ENCODE measurements around the gene P4HB. TPM values are rescaled to one million over a fixed set of nuclear protein-coding genes. Genes with fewer than 3 reads are reported as not detected.

Gene P4HB
- total and polyA plus RNA-seq, 5 donors from 2014 or later: 186 to 231 (median 213) TPM

DNA sequence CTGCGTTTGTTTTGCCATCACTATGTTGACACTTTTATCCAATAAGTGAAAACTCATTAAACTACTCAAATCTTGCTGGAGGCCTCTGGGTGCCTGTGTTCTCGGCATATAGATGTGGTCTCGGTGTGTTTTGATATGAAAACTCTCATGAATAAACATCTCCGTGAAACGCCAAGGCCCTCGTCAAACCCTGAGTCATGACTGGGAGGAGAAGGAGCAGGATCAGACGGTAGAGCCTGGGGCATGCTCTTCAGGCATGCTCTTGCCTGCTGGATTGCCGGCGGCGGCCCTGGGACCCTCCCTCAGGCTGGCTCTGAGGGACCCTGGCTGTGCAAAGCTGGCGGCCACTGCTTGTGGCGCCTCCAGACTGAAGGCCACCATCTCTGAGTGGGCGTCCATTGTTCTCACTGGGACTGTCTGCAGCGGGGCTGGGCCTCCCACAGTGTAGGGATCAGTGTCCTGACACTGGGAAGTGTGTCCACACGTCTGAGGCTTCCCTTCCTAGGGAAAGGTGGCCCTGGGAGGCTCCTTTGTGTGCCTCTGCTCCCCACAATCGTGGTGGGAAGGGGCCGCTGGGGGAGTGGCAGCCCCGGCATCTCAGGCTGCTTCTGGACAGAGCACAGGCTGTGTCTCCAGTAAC, 40.0 kb upstream of the P4HB start:
- DNase-seq: no peak

DNA sequence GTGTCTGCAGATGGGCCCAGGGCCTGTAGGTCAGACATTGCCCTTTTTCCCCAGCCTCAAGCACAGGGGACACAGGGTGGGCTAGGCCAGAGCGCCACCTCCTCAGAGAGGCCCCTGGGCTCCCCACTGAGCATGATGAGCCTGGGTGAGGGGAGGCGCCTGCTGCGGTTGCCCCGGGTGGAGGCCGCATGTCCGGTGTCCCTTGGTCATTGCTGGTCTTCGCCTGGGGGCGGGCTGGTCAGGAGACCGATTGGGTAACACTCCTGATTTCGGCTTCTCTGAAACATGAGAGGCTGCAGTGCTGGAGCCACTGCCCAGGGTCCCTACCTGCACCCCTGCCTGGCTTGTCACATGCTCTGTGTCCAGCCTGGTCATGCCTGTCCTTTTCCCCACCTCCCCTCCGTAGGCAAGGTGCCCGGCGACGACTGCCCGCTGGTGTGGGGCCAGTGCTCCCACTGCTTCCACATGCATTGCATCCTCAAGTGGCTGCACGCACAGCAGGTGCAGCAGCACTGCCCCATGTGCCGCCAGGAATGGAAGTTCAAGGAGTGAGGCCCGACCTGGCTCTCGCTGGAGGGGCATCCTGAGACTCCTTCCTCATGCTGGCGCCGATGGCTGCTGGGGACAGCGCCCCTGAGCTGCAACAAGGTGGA, 39.3 kb upstream of the P4HB start:
- no peak overlapping the region for H3K4me3 ChIP-seq (ENCODE audit: low read depth, low read length)
- Mint-ChIP-seq H3K36me3 (peaks cover 21% of the 10 kb centered on the region), H3K9me3 (no peaks in the 10 kb centered on the region), H3K27ac (no peak overlapping the region), H3K4me3 (no peak overlapping the region), H3K27me3 (peaks cover 9% of the 10 kb centered on the region), H3K4me1 (peaks cover 0 to 10% (median 3%) of the 10 kb centered on the region in 4 donors)
- peaks cover 42% of the 10 kb centered on the region for H3K36me3 ChIP-seq (ENCODE audit: control insufficient read depth, insufficient read depth, low read length)
- no peaks in the 10 kb centered on the region for H3K27me3 ChIP-seq (ENCODE audit: control insufficient read depth, insufficient read depth, low read length)
- no peak for ATAC-seq (ENCODE audit: low read depth in 2 of 2)
- no peak for DNase-seq
- H3K27ac ChIP-seq (ENCODE audit: insufficient read depth, low read length, poor library complexity, severe bottlenecking): no peak overlapping the region
- H3K9me3 ChIP-seq (ENCODE audit: control insufficient read depth in 2 of 2, low read length in 2 of 2): no peaks in the 10 kb centered on the region
- H3K4me1 ChIP-seq (ENCODE audit: control insufficient read depth, insufficient read depth, low read length, poor library complexity, severe bottlenecking): peaks cover 12% of the 10 kb centered on the region

More for the DNA sequence above, 40.0 kb upstream of the P4HB start:
- H3K4me1 Mint-ChIP-seq: peaks cover 0 to 10% (median 3%) of the 10 kb centered on the region in 4 donors
- H3K9me3 Mint-ChIP-seq: no peaks in the 10 kb centered on the region
- H3K36me3 Mint-ChIP-seq: peaks cover 19% of the 10 kb centered on the region
- no peak overlapping the region for H3K27ac ChIP-seq (ENCODE audit: insufficient read depth, low read length, poor library complexity, severe bottlenecking)
- no peaks in the 10 kb centered on the region for H3K9me3 ChIP-seq (ENCODE audit: control insufficient read depth in 2 of 2, low read length in 2 of 2)
- H3K27me3 Mint-ChIP-seq: peaks cover 9% of the 10 kb centered on the region
- no peak overlapping the region for H3K27ac Mint-ChIP-seq
- H3K4me1 ChIP-seq (ENCODE audit: control insufficient read depth, insufficient read depth, low read length, poor library complexity, severe bottlenecking): peaks cover 12% of the 10 kb centered on the region
- H3K4me3 Mint-ChIP-seq: peak overlapping the region in 2 of 4 donors; percentile 45 to 54
- ATAC-seq (ENCODE audit: low read depth in 2 of 2): no peak
- H3K27me3 ChIP-seq (ENCODE audit: control insufficient read depth, insufficient read depth, low read length): no peaks in the 10 kb centered on the region
- no peak overlapping the region for H3K4me3 ChIP-seq (ENCODE audit: low read depth, low read length)
- peaks cover 38% of the 10 kb centered on the region for H3K36me3 ChIP-seq (ENCODE audit: control insufficient read depth, insufficient read depth, low read length)

DNA sequence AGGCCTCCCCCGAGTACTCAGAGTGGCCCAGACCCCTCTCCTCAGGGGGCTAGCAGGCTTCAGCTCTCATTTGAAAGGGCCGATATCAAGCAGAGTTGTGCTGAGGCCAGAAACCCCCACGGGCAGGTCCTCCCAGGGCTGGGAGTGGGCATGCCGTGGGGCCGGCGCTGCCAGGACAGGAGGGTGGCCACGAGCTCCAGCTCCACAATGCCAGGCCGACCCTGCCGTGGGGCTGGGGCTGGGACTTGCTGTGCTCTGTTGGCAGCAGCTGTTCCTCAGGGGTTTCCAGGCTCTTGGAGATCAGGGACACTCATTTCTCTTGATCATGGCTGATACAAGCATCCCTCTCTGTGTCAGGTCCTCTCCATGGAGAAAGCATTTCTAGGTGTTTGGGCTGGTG, 38.5 kb upstream of the P4HB start:
- no peak overlapping the region for H3K27ac ChIP-seq (ENCODE audit: insufficient read depth, low read length, poor library complexity, severe bottlenecking)
- no peak overlapping the region for H3K4me3 ChIP-seq (ENCODE audit: low read depth, low read length)
- Mint-ChIP-seq H3K36me3 (peaks cover 21% of the 10 kb centered on the region), H3K27me3 (peaks cover 9% of the 10 kb centered on the region), H3K4me1 (peaks cover 0 to 10% (median 3%) of the 10 kb centered on the region in 4 donors), H3K9me3 (no peaks in the 10 kb centered on the region), H3K27ac (no peak overlapping the region), H3K4me3 (no peak overlapping the region)
- ATAC-seq (ENCODE audit: low read depth in 2 of 2) (no peak), DNase-seq (no peak)
- H3K36me3 ChIP-seq (ENCODE audit: control insufficient read depth, insufficient read depth, low read length): peaks cover 44% of the 10 kb centered on the region
- H3K9me3 ChIP-seq (ENCODE audit: control insufficient read depth in 2 of 2, low read length in 2 of 2): no peaks in the 10 kb centered on the region
- H3K27me3 ChIP-seq (ENCODE audit: control insufficient read depth, insufficient read depth, low read length): no peaks in the 10 kb centered on the region
- H3K4me1 ChIP-seq (ENCODE audit: control insufficient read depth, insufficient read depth, low read length, poor library complexity, severe bottlenecking): peaks cover 12% of the 10 kb centered on the region

DNA sequence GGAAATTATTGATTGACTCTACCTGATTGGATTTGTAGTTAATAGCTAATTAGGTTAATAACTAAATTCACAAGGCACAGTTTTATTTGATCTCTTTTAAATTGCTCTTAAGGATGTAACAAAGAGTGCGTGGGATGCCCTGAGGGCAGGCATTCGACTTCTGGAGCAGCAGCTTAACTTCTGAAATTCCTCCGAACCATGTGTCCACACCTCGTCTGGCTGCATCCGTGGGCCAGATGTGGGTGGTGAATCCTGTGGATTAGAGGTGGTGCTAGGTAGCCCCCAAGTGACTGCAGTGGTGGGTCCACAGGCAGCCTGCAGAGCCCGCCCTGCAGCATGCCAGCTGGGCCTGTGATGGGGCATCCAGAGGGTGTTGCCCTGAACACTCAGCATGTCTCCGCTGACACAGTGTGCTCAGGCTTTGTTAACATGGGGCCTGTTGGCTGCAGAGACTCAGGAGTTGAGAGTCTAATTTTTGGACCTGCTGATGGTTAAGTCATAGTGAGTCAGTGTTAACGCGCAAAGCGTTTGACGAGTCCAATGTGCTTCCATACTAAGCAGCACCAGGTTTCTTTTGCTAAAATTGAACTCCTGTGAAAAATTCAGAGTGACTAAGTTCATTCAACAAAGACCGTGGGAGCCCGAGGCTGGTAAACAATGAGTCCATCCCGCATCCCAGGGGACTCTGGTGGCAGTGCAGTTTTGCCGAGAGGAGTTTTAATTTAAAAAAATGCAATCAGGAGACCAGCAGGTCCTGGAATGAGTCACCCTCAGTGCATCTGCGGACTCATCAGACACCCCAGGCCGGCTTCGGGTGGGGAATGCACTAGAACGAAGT, 37.9 kb upstream of the P4HB start:
- DNase-seq: no peak
- peaks cover 9% of the 10 kb centered on the region for H3K27me3 Mint-ChIP-seq
- H3K4me3 ChIP-seq (ENCODE audit: low read depth, low read length): no peak overlapping the region
- H3K4me1 ChIP-seq (ENCODE audit: control insufficient read depth, insufficient read depth, low read length, poor library complexity, severe bottlenecking): peaks cover 12% of the 10 kb centered on the region
- H3K9me3 Mint-ChIP-seq: no peaks in the 10 kb centered on the region
- H3K36me3 Mint-ChIP-seq: peaks cover 21% of the 10 kb centered on the region
- H3K27me3 ChIP-seq (ENCODE audit: control insufficient read depth, insufficient read depth, low read length): no peaks in the 10 kb centered on the region
- H3K27ac ChIP-seq (ENCODE audit: insufficient read depth, low read length, poor library complexity, severe bottlenecking): no peak overlapping the region
- peaks cover 0 to 14% (median 3%) of the 10 kb centered on the region in 4 donors for H3K4me1 Mint-ChIP-seq
- peaks cover 44% of the 10 kb centered on the region for H3K36me3 ChIP-seq (ENCODE audit: control insufficient read depth, insufficient read depth, low read length)
- ATAC-seq (ENCODE audit: low read depth in 2 of 2): no peak
- no peak overlapping the region for H3K27ac Mint-ChIP-seq
- no peaks in the 10 kb centered on the region for H3K9me3 ChIP-seq (ENCODE audit: control insufficient read depth in 2 of 2, low read length in 2 of 2)
- peak overlapping the region in 1 of 4 donors; percentile 60 for H3K4me3 Mint-ChIP-seq

DNA sequence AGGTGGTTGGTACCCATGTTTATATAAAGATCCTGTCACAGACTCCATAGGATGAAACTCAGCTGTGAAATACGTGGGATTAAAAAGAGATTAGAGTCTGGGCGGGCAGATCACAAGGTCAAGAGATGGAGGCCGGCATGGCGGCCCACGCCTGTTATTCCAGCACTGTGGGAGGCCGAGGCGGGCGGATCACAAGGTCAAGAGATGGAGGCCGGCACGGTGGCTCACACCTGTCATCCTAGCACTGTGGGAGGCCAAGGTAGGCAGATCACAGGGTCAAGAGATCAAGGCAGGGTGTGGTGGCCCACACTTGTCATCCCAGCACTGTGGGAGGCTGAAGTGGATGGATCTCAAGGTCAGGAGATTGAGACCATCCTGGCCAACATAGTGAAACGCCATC, 35.1 kb upstream of the P4HB start:
- H3K9me3 Mint-ChIP-seq: no peaks in the 10 kb centered on the region
- peaks cover 44% of the 10 kb centered on the region for H3K36me3 ChIP-seq (ENCODE audit: control insufficient read depth, insufficient read depth, low read length)
- H3K9me3 ChIP-seq (ENCODE audit: control insufficient read depth in 2 of 2, low read length in 2 of 2): no peaks in the 10 kb centered on the region
- H3K27ac Mint-ChIP-seq: peak overlapping the region in 1 of 3 donors; percentile 60
- peak overlapping the region in 2 of 4 donors; percentile 4 to 29 for H3K4me3 Mint-ChIP-seq
- peaks cover 11% of the 10 kb centered on the region for H3K4me1 ChIP-seq (ENCODE audit: control insufficient read depth, insufficient read depth, low read length, poor library complexity, severe bottlenecking)
- no peak overlapping the region for H3K27ac ChIP-seq (ENCODE audit: insufficient read depth, low read length, poor library complexity, severe bottlenecking)
- H3K4me3 ChIP-seq (ENCODE audit: low read depth, low read length): no peak overlapping the region
- no peak for ATAC-seq (ENCODE audit: low read depth in 2 of 2)
- DNase-seq: no peak
- H3K27me3 ChIP-seq (ENCODE audit: control insufficient read depth, insufficient read depth, low read length): no peaks in the 10 kb centered on the region
- H3K36me3 Mint-ChIP-seq: peaks cover 15% of the 10 kb centered on the region
- H3K27me3 Mint-ChIP-seq: no peaks in the 10 kb centered on the region
- H3K4me1 Mint-ChIP-seq: peaks cover 0 to 15% (median 0%) of the 10 kb centered on the region in 4 donors

DNA sequence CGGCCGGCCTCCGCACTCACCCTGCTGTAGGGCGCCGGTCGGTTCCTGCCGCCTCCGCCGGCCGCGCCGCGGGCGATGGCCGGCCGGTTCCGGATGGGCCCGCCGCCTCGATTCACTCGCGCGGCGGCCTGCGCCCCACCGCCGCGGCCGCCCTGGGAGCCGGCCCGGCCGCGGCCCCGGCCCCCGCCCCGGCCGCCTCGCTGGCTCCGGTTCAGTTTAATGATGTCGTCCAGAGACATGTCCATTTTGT, 30.9 kb upstream of the P4HB start:
- peak overlapping the region; percentile 93 to 97 (median 96) for H3K4me3 Mint-ChIP-seq
- Histone ChIP-seq H3K4me1 (ENCODE audit: control insufficient read depth, insufficient read depth, low read length, poor library complexity, severe bottlenecking) (peaks cover 22% of the 10 kb centered on the region), H3K36me3 (ENCODE audit: control insufficient read depth, insufficient read depth, low read length) (peaks cover 45% of the 10 kb centered on the region), H3K27me3 (ENCODE audit: control insufficient read depth, insufficient read depth, low read length) (no peaks in the 10 kb centered on the region), H3K9me3 (ENCODE audit: control insufficient read depth in 2 of 2, low read length in 2 of 2) (no peaks in the 10 kb centered on the region), H3K4me3 (ENCODE audit: low read depth, low read length) (no peak overlapping the region), H3K27ac (ENCODE audit: insufficient read depth, low read length, poor library complexity, severe bottlenecking) (peak overlapping the region; percentile 85)
- H3K27ac Mint-ChIP-seq: peak overlapping the region; percentile 94 to 99 (median 98)
- no peaks in the 10 kb centered on the region for H3K9me3 Mint-ChIP-seq
- no peak for ATAC-seq (ENCODE audit: low read depth in 2 of 2)
- H3K27me3 Mint-ChIP-seq: no peaks in the 10 kb centered on the region
- peaks cover 0 to 30% (median 1%) of the 10 kb centered on the region in 4 donors for H3K4me1 Mint-ChIP-seq
- peaks cover 14% of the 10 kb centered on the region for H3K36me3 Mint-ChIP-seq
- no peak for DNase-seq

DNA sequence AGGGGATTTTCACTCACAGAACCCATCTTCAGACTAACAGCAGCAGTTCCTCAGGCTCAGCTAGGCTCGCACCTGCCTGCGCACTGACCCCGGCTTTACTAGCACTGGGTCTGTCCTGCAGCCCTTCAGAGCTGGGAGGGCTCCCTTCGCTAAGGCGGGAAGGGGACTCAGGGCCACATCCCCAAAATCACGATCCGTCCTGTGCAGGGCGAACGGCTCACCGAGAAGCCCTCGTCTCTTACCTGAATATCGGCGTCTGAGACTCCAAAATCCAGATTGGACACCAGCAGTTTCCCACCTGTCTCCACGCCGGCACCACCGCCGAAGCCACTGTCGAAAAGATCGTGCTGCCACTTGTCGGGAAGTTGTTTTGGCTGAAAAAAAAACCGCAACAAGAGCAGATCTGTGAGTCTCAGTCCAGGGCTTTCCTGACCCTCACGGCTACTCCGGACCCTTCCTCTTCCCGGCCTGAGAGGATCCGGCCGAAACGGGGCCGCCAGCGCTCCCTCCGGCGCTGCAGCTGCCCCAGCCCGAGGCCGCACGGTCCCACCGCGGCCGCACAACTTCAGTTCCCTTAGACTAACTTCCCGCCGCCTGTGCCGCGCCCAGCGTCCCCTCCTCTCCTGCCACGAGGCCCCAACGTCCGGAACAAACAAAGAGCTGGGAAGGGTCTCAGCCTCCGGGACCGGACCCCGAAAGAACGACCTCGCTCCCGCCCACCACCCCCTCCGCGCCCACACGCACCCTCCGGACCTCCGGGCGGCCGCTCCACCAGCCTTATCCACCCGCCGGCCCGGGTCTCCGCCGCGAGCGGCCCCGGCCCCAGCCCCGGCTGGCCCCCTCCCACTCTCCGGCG, 30.3 kb upstream of the P4HB start:
- peak in 2 of 3 donors; percentile 16 to 52 for DNase-seq
- Histone ChIP-seq H3K4me1 (ENCODE audit: control insufficient read depth, insufficient read depth, low read length, poor library complexity, severe bottlenecking) (peaks cover 22% of the 10 kb centered on the region), H3K27me3 (ENCODE audit: control insufficient read depth, insufficient read depth, low read length) (no peaks in the 10 kb centered on the region), H3K36me3 (ENCODE audit: control insufficient read depth, insufficient read depth, low read length) (peaks cover 49% of the 10 kb centered on the region), H3K27ac (ENCODE audit: insufficient read depth, low read length, poor library complexity, severe bottlenecking) (peak overlapping the region; percentile 85), H3K4me3 (ENCODE audit: low read depth, low read length) (peak overlapping the region; percentile 65), H3K9me3 (ENCODE audit: control insufficient read depth in 2 of 2, low read length in 2 of 2) (no peaks in the 10 kb centered on the region)
- Mint-ChIP-seq H3K4me1 (peaks cover 0 to 31% (median 2%) of the 10 kb centered on the region in 4 donors), H3K27ac (peak overlapping the region; percentile 83 to 94 (median 93)), H3K4me3 (peak overlapping the region; percentile 86 to 96 (median 91)), H3K36me3 (peaks cover 16% of the 10 kb centered on the region), H3K9me3 (no peaks in the 10 kb centered on the region), H3K27me3 (no peaks in the 10 kb centered on the region)
- ATAC-seq (ENCODE audit: low read depth in 2 of 2): no peak
